Erythroblast (primary cell): ENCODE data around the gene CDT1.

Experiments used
- GATA1 ChIP-seq: IDR thresholded peaks from 2 replicates; pipeline ENCODE4 v1.6.1; 2011; ENCODE audit warnings: low read depth, mild to moderate bottlenecking, control low read depth, low read length, moderate library complexity
- POLR2A ChIP-seq: IDR thresholded peaks from 2 replicates; pipeline ENCODE4 v1.6.1; 2011; ENCODE audit warnings: mild to moderate bottlenecking, low read length

- TF ChIP-seq POLR2A, result no peak
- no peak for TF ChIP-seq GATA1
Measured at GRCh38 chr16:88780142-88781062, 23.2 kb upstream of the CDT1 start.
